K562 (cell line): ENCODE measurements around the gene CALY. TPM values are rescaled to one million over a fixed set of nuclear protein-coding genes. Genes with fewer than 3 reads are reported as not detected.

Source experiments
- ATAC-seq: fragments of 200-7000 bp; cut with Tn5 transposase; 3 replicates; pipeline ENCODE4 v1.9.1; 2020; ENCODE audit warnings: moderate library complexity
- BruUV-seq: library from RNA; stranded (reverse); fragments of 400-500 nt; replicated peaks from 2 replicates; lab custom pipeline; 2021; lab: Mats Ljungman, UMichigan
- CTCF ChIA-PET: fragments of 300-600 bp; formaldehyde crosslinking; extraction: SDS; loops from one replicate; lab custom pipeline; 2021; ENCODE audit warnings: low intra/inter-chr PET ratio; lab: Yijun Ruan, JAX
- POLR2A ChIA-PET: fragments of 300-600, 350-650 bp; sonication (Branson Sonifier 250); formaldehyde crosslinking; extraction: SDS; loops from one replicate; lab custom pipeline; 2021; ENCODE audit warnings: antibody characterized with exemption, inconsistent platforms; lab: Yijun Ruan, JAX
- DNase-seq, 4 experiments: peaks; one replicate each; pipeline versions ENCODE4 v3.0.0 to v3.0.0-alpha.2; 2011 to 2018; ENCODE audit warnings: low spot score in 3 of 4, mixed read lengths in 3 of 4; ENCODE audit errors: extremely low read depth in 1 of 4
- FAIRE-seq: peaks from 2 replicates; lab custom pipeline; 2011; peaks lifted over from hg19 to GRCh38; lab: Jason Lieb, UNC
- H2AFZ ChIP-seq: 2 replicates; pipeline ENCODE4 v1.6.0; 2011; ENCODE audit warnings: low read depth, low read length, control low read depth, inconsistent platforms
- H3K27ac ChIP-seq: fragments of 200-600 bp; 3 replicates; pipeline ENCODE4 v1.8.0; 2011; ENCODE audit warnings: low read depth, mild to moderate bottlenecking, control low read depth, inconsistent platforms, low read length, moderate library complexity, mixed read lengths; ENCODE audit errors: extremely low read depth
- H3K27me3 ChIP-seq, 2 experiments: fragments of 300-600 bp in 1 of 2; 2 replicates in 1 of 2; 3 replicates in 1 of 2; pipeline versions ENCODE4 v1.6.0 to v1.8.0; 2011; ENCODE audit warnings: inconsistent platforms in 2 of 2, low read length in 2 of 2, mild to moderate bottlenecking in 1 of 2, mixed read lengths in 1 of 2, moderate library complexity in 1 of 2; ENCODE audit not compliant: control insufficient read depth in 2 of 2, insufficient read depth in 2 of 2
- H3K36me3 ChIP-seq: fragments of 300-600 bp; 3 replicates; pipeline ENCODE4 v1.8.0; 2011; ENCODE audit warnings: mild to moderate bottlenecking, low read length, inconsistent platforms; ENCODE audit not compliant: control insufficient read depth, insufficient read depth
- H3K4me1 ChIP-seq, 2 experiments: fragments of 200-600 bp in 1 of 2; replicated peaks in 1 of 2; 2 replicates in 1 of 2; 3 replicates in 1 of 2; pipeline versions ENCODE4 v1.5.1 to v1.8.0; 2011; ENCODE audit warnings: inconsistent platforms in 2 of 2, low read length in 2 of 2, mild to moderate bottlenecking in 1 of 2, mixed read lengths in 1 of 2, moderate library complexity in 1 of 2; ENCODE audit not compliant: control insufficient read depth in 2 of 2, insufficient read depth in 2 of 2
- H3K4me2 ChIP-seq: 2 replicates; pipeline ENCODE4 v1.6.1; 2011; ENCODE audit warnings: low read length, control low read depth, inconsistent platforms, mixed read lengths; ENCODE audit not compliant: insufficient read depth
- H3K4me3 ChIP-seq: fragments of 200-600 bp; sonication (generic), shearing (Covaris generic); 2 replicates; pipeline ENCODE4 v1.5.1; 2016; ENCODE audit warnings: control low read depth, inconsistent platforms
- H3K79me2 ChIP-seq: fragments of 200-600 bp; 3 replicates; pipeline ENCODE4 v1.8.0; 2011; ENCODE audit warnings: low read length, inconsistent platforms; ENCODE audit not compliant: control insufficient read depth, insufficient read depth
- H3K9ac ChIP-seq, 2 experiments: 2 replicates each; pipeline versions ENCODE4 v1.6.0 to v1.6.1; 2011; ENCODE audit warnings: low read depth in 2 of 2, low read length in 2 of 2, control low read depth in 1 of 2, inconsistent platforms in 1 of 2, mild to moderate bottlenecking in 1 of 2, mixed read lengths in 1 of 2; ENCODE audit not compliant: insufficient read depth in 1 of 2
- H3K9me1 ChIP-seq: one replicate; pipeline ENCODE4 v1.6.0; 2011; ENCODE audit warnings: inconsistent platforms, mild to moderate bottlenecking, low read length, moderate library complexity; ENCODE audit not compliant: control insufficient read depth, insufficient read depth
- H3K9me3 ChIP-seq: replicated peaks from 2 replicates; pipeline ENCODE4 v1.5.1; 2011; ENCODE audit warnings: low read depth, low read length, inconsistent platforms; ENCODE audit not compliant: control insufficient read depth, insufficient read depth
- H4K20me1 ChIP-seq: replicated peaks from 2 replicates; pipeline ENCODE4 v1.6.1; 2011; ENCODE audit warnings: low read length, inconsistent platforms, mixed read lengths; ENCODE audit not compliant: control insufficient read depth, insufficient read depth
- ATF6 ChIP-seq: sonication (generic); formaldehyde crosslinking; IDR thresholded peaks from 2 replicates; pipeline ENCODE4 v1.4.0; 2020; ENCODE audit warnings: mild to moderate bottlenecking, missing genetic modification reagents
- ETS1 ChIP-seq: conservative IDR thresholded peaks from 2 replicates; pipeline ENCODE4 v1.6.1; 2011; ENCODE audit warnings: low read depth, mild to moderate bottlenecking, low read length; ENCODE audit not compliant: control insufficient read depth
- FOS ChIP-seq: IDR thresholded peaks from 3 replicates; pipeline ENCODE4 v1.6.1; 2011; ENCODE audit not compliant: insufficient read length; ENCODE audit errors: extremely low read depth
- GTF2A2 ChIP-seq: IDR thresholded peaks from 2 replicates; pipeline ENCODE4 v1.6.1; 2016; ENCODE audit warnings: mild to moderate bottlenecking, missing genetic modification characterization, missing compliant biosample characterization
- HOMEZ ChIP-seq: fragments of 250-450 bp; sonication (Bioruptor Pico); IDR thresholded peaks from 2 replicates; pipeline ENCODE4 v1.4.0; 2020; ENCODE audit warnings: mild to moderate bottlenecking, moderate library complexity
- KDM1A ChIP-seq, 2 experiments: fragments of 450-650 bp; IDR thresholded peaks; 2 replicates each; pipeline ENCODE4 v1.6.1; 2016; ENCODE audit warnings: mild to moderate bottlenecking in 2 of 2
- MCM7 ChIP-seq, 2 experiments: fragments of 450-650 bp; IDR thresholded peaks; 2 replicates each; pipeline ENCODE4 v1.6.1; 2016 to 2018
- NEUROD1 ChIP-seq: fragments of 150-350 bp; IDR thresholded peaks from 2 replicates; pipeline ENCODE4 v1.6.1; 2014; ENCODE audit warnings: borderline replicate concordance, low read length, low read depth; ENCODE audit not compliant: partially characterized antibody
- POLR2G ChIP-seq: fragments of 200-400 bp; formaldehyde crosslinking; IDR thresholded peaks from 2 replicates; pipeline ENCODE4 v1.6.1; 2017; ENCODE audit warnings: low read depth, mild to moderate bottlenecking, antibody characterized with exemption, low read length, moderate library complexity
- RBM15 ChIP-seq: fragments of 200-400 bp; formaldehyde crosslinking; IDR thresholded peaks from 2 replicates; pipeline ENCODE4 v1.6.1; 2018; ENCODE audit warnings: mild to moderate bottlenecking, low read length, moderate library complexity; ENCODE audit not compliant: insufficient read depth
- RBM22 ChIP-seq: fragments of 200-400 bp; formaldehyde crosslinking; IDR thresholded peaks from 2 replicates; pipeline ENCODE4 v1.6.1; 2018; ENCODE audit warnings: low read length, low read depth; ENCODE audit not compliant: poor library complexity, severe bottlenecking
- SOX6 ChIP-seq: fragments of 450-650 bp; IDR thresholded peaks from 2 replicates; pipeline ENCODE4 v1.6.1; 2014; ENCODE audit warnings: mild to moderate bottlenecking
- ZBTB17 ChIP-seq: fragments of 450-650 bp; formaldehyde crosslinking; IDR thresholded peaks from 2 replicates; pipeline ENCODE4 v1.4.0; 2020; ENCODE audit warnings: mild to moderate bottlenecking
- ZNF431 ChIP-seq: sonication (generic); formaldehyde crosslinking; IDR thresholded peaks from 2 replicates; pipeline ENCODE4 v1.8.0; 2022; ENCODE audit warnings: mild to moderate bottlenecking, missing genetic modification reagents
- ZNF707 ChIP-seq: fragments of 250-450 bp; sonication (Bioruptor Pico); conservative IDR thresholded peaks from 2 replicates; pipeline ENCODE4 v1.8.0; 2022; ENCODE audit warnings: inconsistent platforms, mild to moderate bottlenecking, moderate library complexity
- ZNF830 ChIP-seq: fragments of 250-450 bp; sonication (Bioruptor Pico); IDR thresholded peaks from 2 replicates; pipeline ENCODE4 v1.5.0; 2021; ENCODE audit warnings: mild to moderate bottlenecking
- WGBS: fragments of 100-300 bp; shearing (Covaris generic); methylation state at CpG from one replicate; pipeline ENCODE4 v1.1.6; 2016; ENCODE audit warnings: low coverage, mixed read lengths; ENCODE audit not compliant: insufficient coverage; ENCODE audit errors: missing lambda C conversion rate; 5-methylcytosine and 5-hydroxymethylcytosine counted together
- in situ Hi-C: fragments of 300-500 bp; cut with MboI; formaldehyde crosslinking; loops from 4 replicates; pipeline ENCODE4 v1.15.0; 2018; ENCODE audit warnings: inconsistent platforms, mixed read lengths
- intact Hi-C: fragments of 100-400 bp; cut with micrococcal nuclease; formaldehyde crosslinking; loops from 2 replicates; pipeline ENCODE4 v1.14.2; 2022
- polyA plus RNA-seq, 8 experiments: library from polyadenylated mRNA; depleted of rRNA in 4 of 8; stranded (reverse) in 5 of 8; unstranded in 3 of 8; fragments of >200 nt; fragmentation: Nextera tagmentation in 2 of 8; fragmentation: Illumina TruSeq in 1 of 8; extraction: Ambion mirVana in 2 of 8; extraction: Trizol in 1 of 8; gene quantifications; 2 replicates each; pipeline versions ENCODE4 v1.2.1 to v1.2.3, GENCODE V29; 2011 to 2014; ENCODE audit warnings: inconsistent platforms in 1 of 8, missing spikeins in 1 of 8
- total RNA-seq, 7 experiments: library from RNA; depleted of rRNA in 6 of 7; stranded (reverse); fragments of >200 nt in 6 of 7; fragmentation: Illumina TruSeq in 2 of 7; extraction: Trizol in 2 of 7; gene quantifications; 2 replicates each; pipeline versions ENCODE4 v1.2.1 to v1.2.3, GENCODE V29; 2011 to 2021; ENCODE audit warnings: low replicate concordance in 1 of 7

CALY gene
- total and polyA plus RNA-seq, 9 of the 15 experiments (the other 6 are each of a cell fraction or from before 2014, with no cell fraction given): not detected

GRCh38 chr10:133373174-133374090 is 36.7 kb upstream of the CALY start, which contains the start of gene ECHS1:
TSS of gene ECHS1 (minus strand) at chr10:133373354. CDS start at chr10:133373333, 21 bp downstream.
- peak; percentile 92 to 96 (median 94) for DNase-seq
- intact Hi-C loops (no loop called here), in situ Hi-C loops (no loop called here)
- Histone ChIP-seq H3K27me3 (no peaks in the 10 kb centered on the region), H3K79me2 (peaks cover 9% of the 10 kb centered on the region), H3K9me1 (no peaks in the 10 kb centered on the region), H3K9ac (peak within 1 kb of the TSS; percentile 61 to 95), H4K20me1 (no peaks in the 10 kb centered on the region), H3K9me3 (no peaks in the 10 kb centered on the region), H3K4me2 (peak within 1 kb of the TSS; percentile 78), H3K36me3 (peaks cover 27% of the 10 kb centered on the region; the same call in 2 of the 3 replicates), H3K27ac (peak within 1 kb of the TSS; percentile 61; the same call in 2 of the 3 replicates), H3K4me3 (peak within 1 kb of the TSS; percentile 57), H2AFZ (peak within 1 kb of the TSS; percentile 72; the same call in 1 of the 2 replicates), H3K4me1 (peaks cover 7 to 27% of the 10 kb centered on the region in 2 experiments; a peak in 3 of 5 replicates)
- 9% methylated on average over 17 of the region's 89 CpGs for WGBS
- ATAC-seq: peak; percentile 100
- ChIA-PET CTCF (no interaction called here), POLR2A (interaction anchor here (1.0 to 2.2 kb wide), 2 partner anchors 11 to 12 kb away, joined by 6 to 10 read pairs; no protein-coding TSS in a partner anchor)
- BruUV-seq: no TSS peak
- FAIRE-seq: peak; percentile 61
- TF ChIP-seq RBM15 (no peak), ZNF707 (CRISPR knock-in tag) (no peak), MCM7 (IDR thresholded peaks at IDR 0.05) (no peak), HOMEZ (CRISPR knock-in tag) (no peak), ZNF431 (CRISPR knock-in tag) (no peak), ETS1 (no peak; the same call in 1 of the 2 replicates), ATF6 (CRISPR knock-in tag) (no peak), RBM22 (no peak), SOX6 (no peak), GTF2A2 (tag) (no peak), KDM1A (IDR thresholded peaks at IDR 0.05) (no peak), ZNF830 (no peak), NEUROD1 (peak; percentile 48), ZBTB17 (CRISPR knock-in tag) (peak; percentile 83), POLR2G (peak; percentile 92), FOS (no peak)
